ENCODE measurements around the gene MAP2K1. TPM values are rescaled to one million over a fixed set of nuclear protein-coding genes. Genes with fewer than 3 reads are reported as not detected.

The MAP2K1 gene
- polyA plus RNA-seq, 1 of the 3 experiments (the other 2 are of a cell fraction) = 21.8 TPM

- TF ChIP-seq, protein P1, sequence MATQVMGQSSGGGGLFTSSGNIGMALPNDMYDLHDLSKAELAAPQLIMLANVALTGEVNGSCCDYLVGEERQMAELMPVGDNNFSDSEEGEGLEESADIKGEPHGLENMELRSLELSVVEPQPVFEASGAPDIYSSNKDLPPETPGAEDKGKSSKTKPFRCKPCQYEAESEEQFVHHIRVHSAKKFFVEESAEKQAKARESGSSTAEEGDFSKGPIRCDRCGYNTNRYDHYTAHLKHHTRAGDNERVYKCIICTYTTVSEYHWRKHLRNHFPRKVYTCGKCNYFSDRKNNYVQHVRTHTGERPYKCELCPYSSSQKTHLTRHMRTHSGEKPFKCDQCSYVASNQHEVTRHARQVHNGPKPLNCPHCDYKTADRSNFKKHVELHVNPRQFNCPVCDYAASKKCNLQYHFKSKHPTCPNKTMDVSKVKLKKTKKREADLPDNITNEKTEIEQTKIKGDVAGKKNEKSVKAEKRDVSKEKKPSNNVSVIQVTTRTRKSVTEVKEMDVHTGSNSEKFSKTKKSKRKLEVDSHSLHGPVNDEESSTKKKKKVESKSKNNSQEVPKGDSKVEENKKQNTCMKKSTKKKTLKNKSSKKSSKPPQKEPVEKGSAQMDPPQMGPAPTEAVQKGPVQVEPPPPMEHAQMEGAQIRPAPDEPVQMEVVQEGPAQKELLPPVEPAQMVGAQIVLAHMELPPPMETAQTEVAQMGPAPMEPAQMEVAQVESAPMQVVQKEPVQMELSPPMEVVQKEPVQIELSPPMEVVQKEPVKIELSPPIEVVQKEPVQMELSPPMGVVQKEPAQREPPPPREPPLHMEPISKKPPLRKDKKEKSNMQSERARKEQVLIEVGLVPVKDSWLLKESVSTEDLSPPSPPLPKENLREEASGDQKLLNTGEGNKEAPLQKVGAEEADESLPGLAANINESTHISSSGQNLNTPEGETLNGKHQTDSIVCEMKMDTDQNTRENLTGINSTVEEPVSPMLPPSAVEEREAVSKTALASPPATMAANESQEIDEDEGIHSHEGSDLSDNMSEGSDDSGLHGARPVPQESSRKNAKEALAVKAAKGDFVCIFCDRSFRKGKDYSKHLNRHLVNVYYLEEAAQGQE (IDR thresholded peaks at IDR 0.05; ENCODE audit: low read depth, low read length) = no peak
- TF ChIP-seq RCOR1 (IDR thresholded peaks at IDR 0.05; ENCODE audit: low read length) = no peak
Measured at GRCh38 chr15:66480267-66480666, 93.6 kb downstream of the MAP2K1 start (continued).

DNA sequence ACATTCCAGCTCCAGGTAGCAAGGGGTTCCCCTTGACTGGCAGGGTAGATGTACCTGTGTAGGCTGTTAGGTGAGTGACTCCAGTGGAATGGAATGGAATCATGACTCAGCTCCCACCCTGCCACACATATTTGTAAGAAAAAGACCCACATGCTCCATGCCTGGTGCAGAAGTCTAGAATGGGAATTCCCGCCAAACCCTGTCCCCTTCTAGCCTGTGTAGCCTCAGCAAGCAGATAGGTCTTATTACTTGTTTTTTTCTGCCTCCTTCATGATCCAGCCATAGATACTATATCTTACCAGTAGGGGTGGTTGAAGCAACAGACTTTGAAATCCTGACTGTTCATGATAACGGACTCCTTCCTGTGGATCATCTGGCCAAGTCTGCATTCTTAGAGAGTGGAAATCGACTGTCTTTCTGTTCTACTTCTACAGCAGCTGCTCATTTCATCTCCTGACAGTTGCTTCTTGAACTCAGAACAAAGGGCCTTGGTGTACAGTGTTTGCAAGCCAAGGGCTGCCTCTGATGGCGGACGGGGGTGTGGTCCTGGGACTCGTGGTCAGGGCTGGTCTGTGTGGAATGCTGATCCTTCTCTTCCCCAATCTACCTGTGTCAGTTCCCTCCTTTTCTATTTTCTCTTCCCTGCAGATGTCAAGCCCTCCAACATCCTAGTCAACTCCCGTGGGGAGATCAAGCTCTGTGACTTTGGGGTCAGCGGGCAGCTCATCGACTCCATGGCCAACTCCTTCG is 94.6 kb downstream of the MAP2K1 start:
- H3K36me3 ChIP-seq (replicated peaks in 1 of 2; ENCODE audit: control insufficient read depth in 1 of 2, insufficient read depth in 2 of 2, low read length in 1 of 2) = peaks cover 0 to 4% of the 10 kb centered on the region in 2 experiments
- H4K20me1 ChIP-seq (ENCODE audit: insufficient read depth) = no peaks in the 10 kb centered on the region
- CTCF ChIA-PET = interaction anchor here (1.0 kb wide), 1 partner anchor 16 kb away, joined by 3 read pairs; the partner anchor contains the start of gene SNAPC5
- no peak overlapping the region for H3K4me2 ChIP-seq
- DNase-seq = no peak
- H3K27ac ChIP-seq (ENCODE audit: low read depth in 2 of 2, low read length in 1 of 2) = no peak overlapping the region
- H3K9me2 ChIP-seq = no peaks in the 10 kb centered on the region
- no peaks in the 10 kb centered on the region for H3F3A ChIP-seq (replicated peaks; ENCODE audit: insufficient read depth)
- H2AFZ ChIP-seq (ENCODE audit: low read depth) = no peak overlapping the region
- POLR2A ChIA-PET = no interaction called here
- H3K27me3 ChIP-seq (ENCODE audit: insufficient read depth) = no peaks in the 10 kb centered on the region
- no peak overlapping the region for H3K9ac ChIP-seq
- no peaks in the 10 kb centered on the region for H3K9me3 ChIP-seq
- no peaks in the 10 kb centered on the region; the same call in 1 of the 2 replicates for H3K79me2 ChIP-seq (ENCODE audit: insufficient read depth)
- no peak overlapping the region for H3K4me3 ChIP-seq (ENCODE audit: low read depth in 2 of 2, low read length in 1 of 2)
- no peaks in the 10 kb centered on the region for H3K4me1 ChIP-seq (ENCODE audit: control insufficient read depth in 1 of 2, insufficient read depth in 2 of 2, low read depth in 1 of 2, low read length in 1 of 2)
- 91% methylated on average over 10 of the region's 10 CpGs for WGBS (ENCODE audit: low lambda C conversion rate)
- TF ChIP-seq, protein P2, sequence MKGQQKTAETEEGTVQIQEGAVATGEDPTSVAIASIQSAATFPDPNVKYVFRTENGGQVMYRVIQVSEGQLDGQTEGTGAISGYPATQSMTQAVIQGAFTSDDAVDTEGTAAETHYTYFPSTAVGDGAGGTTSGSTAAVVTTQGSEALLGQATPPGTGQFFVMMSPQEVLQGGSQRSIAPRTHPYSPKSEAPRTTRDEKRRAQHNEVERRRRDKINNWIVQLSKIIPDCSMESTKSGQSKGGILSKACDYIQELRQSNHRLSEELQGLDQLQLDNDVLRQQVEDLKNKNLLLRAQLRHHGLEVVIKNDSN (IDR thresholded peaks at IDR 0.05; ENCODE audit: borderline replicate concordance, low read depth) = no peak
- TF ChIP-seq TEAD4 (IDR thresholded peaks at IDR 0.05; ENCODE audit: borderline replicate concordance, insufficient read depth) (no peak), FOXM1 (IDR thresholded peaks at IDR 0.05; ENCODE audit: low read depth) (no peak), TCF12 (IDR thresholded peaks at IDR 0.05) (no peak), JUND (IDR thresholded peaks at IDR 0.05) (no peak), NFIC (IDR thresholded peaks at IDR 0.05; ENCODE audit: borderline replicate concordance) (no peak), GATA2 (CRISPR knock-in tag; IDR thresholded peaks at IDR 0.05) (no peak), EZH2phosphoT487 (IDR thresholded peaks at IDR 0.05; ENCODE audit: borderline replicate concordance, low read depth) (no peak), EP300 (IDR thresholded peaks at IDR 0.05; ENCODE audit: borderline replicate concordance in 1 of 2, low read depth in 1 of 2, low read length in 1 of 2) (no peak), ELF1 (IDR thresholded peaks at IDR 0.05) (no peak), YY1 (IDR thresholded peaks at IDR 0.05; ENCODE audit: low read depth) (no peak), MXI1 (IDR thresholded peaks at IDR 0.05; ENCODE audit: low read depth, low read length) (no peak), GABPA (IDR thresholded peaks at IDR 0.05; ENCODE audit: low read depth) (no peak), MAX (IDR thresholded peaks at IDR 0.05; ENCODE audit: low read depth) (no peak), USF2 (IDR thresholded peaks at IDR 0.05; ENCODE audit: borderline replicate concordance, low read depth, low read length) (no peak), ZBTB33 (IDR thresholded peaks at IDR 0.05; ENCODE audit: borderline replicate concordance, low read depth) (no peak), SMC3 (IDR thresholded peaks at IDR 0.05; ENCODE audit: low read depth, low read length) (no peak)
- TF ChIP-seq, protein P3, sequence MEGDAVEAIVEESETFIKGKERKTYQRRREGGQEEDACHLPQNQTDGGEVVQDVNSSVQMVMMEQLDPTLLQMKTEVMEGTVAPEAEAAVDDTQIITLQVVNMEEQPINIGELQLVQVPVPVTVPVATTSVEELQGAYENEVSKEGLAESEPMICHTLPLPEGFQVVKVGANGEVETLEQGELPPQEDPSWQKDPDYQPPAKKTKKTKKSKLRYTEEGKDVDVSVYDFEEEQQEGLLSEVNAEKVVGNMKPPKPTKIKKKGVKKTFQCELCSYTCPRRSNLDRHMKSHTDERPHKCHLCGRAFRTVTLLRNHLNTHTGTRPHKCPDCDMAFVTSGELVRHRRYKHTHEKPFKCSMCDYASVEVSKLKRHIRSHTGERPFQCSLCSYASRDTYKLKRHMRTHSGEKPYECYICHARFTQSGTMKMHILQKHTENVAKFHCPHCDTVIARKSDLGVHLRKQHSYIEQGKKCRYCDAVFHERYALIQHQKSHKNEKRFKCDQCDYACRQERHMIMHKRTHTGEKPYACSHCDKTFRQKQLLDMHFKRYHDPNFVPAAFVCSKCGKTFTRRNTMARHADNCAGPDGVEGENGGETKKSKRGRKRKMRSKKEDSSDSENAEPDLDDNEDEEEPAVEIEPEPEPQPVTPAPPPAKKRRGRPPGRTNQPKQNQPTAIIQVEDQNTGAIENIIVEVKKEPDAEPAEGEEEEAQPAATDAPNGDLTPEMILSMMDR (IDR thresholded peaks at IDR 0.05) = no peak
- TF ChIP-seq, protein P4, sequence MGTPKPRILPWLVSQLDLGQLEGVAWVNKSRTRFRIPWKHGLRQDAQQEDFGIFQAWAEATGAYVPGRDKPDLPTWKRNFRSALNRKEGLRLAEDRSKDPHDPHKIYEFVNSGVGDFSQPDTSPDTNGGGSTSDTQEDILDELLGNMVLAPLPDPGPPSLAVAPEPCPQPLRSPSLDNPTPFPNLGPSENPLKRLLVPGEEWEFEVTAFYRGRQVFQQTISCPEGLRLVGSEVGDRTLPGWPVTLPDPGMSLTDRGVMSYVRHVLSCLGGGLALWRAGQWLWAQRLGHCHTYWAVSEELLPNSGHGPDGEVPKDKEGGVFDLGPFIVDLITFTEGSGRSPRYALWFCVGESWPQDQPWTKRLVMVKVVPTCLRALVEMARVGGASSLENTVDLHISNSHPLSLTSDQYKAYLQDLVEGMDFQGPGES (IDR thresholded peaks at IDR 0.05; ENCODE audit: low read depth, low read length) = no peak

Data from SK-N-SH (cell line).